B cell (primary cell): Measurements from ENCODE around the gene SULT1C4. TPM values are rescaled to one million over a fixed set of nuclear protein-coding genes. Genes with fewer than 3 reads are reported as not detected.

ENCODE experiments used
- ATAC-seq: fragments of 200-7000 bp; cut with Tn5 transposase; one replicate; pipeline ENCODE4 v1.10.0; 2021; ENCODE audit warnings: low read depth, mild to moderate bottlenecking, moderate number of reproducible peaks, moderate library complexity
- CTCF ChIA-PET: fragments of 350-600 bp; sonication (Branson Sonifier 250); formaldehyde crosslinking; loops from one replicate; lab custom pipeline; 2021; ENCODE audit warnings: antibody characterized with exemption, inconsistent platforms; lab: Charles Lee
- POLR2A ChIA-PET: fragments of 350-600 bp; sonication (Branson Sonifier 250); formaldehyde crosslinking; loops from one replicate; lab custom pipeline; 2021; ENCODE audit warnings: antibody characterized with exemption; lab: Charles Lee
- DNase-seq: peaks from one replicate; pipeline ENCODE4 v3.0.0; 2013
- H2AFZ ChIP-seq: 2 replicates; pipeline ENCODE4 v1.6.1; 2012; ENCODE audit warnings: mild to moderate bottlenecking, low read depth, low read length; ENCODE audit not compliant: insufficient read depth, poor library complexity, severe bottlenecking
- H3K27ac ChIP-seq, 2 donors: 1 replicate in 1 of 2; 2 replicates in 1 of 2; pipeline ENCODE4 v1.5.1; 2012 to 2013; ENCODE audit warnings: low read length in 2 of 2, mild to moderate bottlenecking in 2 of 2, moderate library complexity in 1 of 2
- H3K27me3 ChIP-seq, 4 experiments: fragments of 200-600 bp in 1 of 4; sonication (generic) in 1 of 4; replicated peaks in 1 of 4; 1 replicate in 2 of 4; 2 replicates in 2 of 4; pipeline versions ENCODE4 v1.6.1 to v1.7.0; 2013 to 2016; ENCODE audit warnings: low read length in 3 of 4, mild to moderate bottlenecking in 2 of 4, mixed read lengths in 1 of 4, moderate library complexity in 1 of 4; ENCODE audit not compliant: insufficient read depth in 4 of 4, control insufficient read depth in 3 of 4; ENCODE audit errors: control extremely low read depth in 1 of 4
- H3K36me3 ChIP-seq, 2 experiments: replicated peaks in 1 of 2; 1 replicate in 1 of 2; 2 replicates in 1 of 2; pipeline versions ENCODE4 v1.6.1 to v1.7.1; 2013; ENCODE audit warnings: low read length in 1 of 2; ENCODE audit not compliant: insufficient read depth in 2 of 2, control insufficient read depth in 1 of 2; ENCODE audit errors: control extremely low read depth in 1 of 2, extremely low read depth in 1 of 2
- H3K4me1 ChIP-seq, 2 donors: fragments of 200-600 bp in 1 of 2; sonication (generic) in 1 of 2; 1 replicate in 1 of 2; 2 replicates in 1 of 2; pipeline versions ENCODE4 v1.5.1 to v1.6.1; 2013 to 2017; ENCODE audit warnings: low read length in 2 of 2; ENCODE audit not compliant: control insufficient read depth in 2 of 2, insufficient read depth in 2 of 2
- H3K4me2 ChIP-seq: replicated peaks from 2 replicates; pipeline ENCODE3; 2012; ENCODE audit warnings: mild to moderate bottlenecking, low read depth, low read length; ENCODE audit not compliant: poor library complexity, severe bottlenecking
- H3K4me3 ChIP-seq, 5 experiments: fragments of 200-600 bp in 1 of 5; sonication (generic) in 1 of 5; 1 replicate in 3 of 5; 2 replicates in 2 of 5; pipeline versions ENCODE4 v1.5.1 to v1.7.0; 2011 to 2016; ENCODE audit warnings: low read length in 4 of 5, mild to moderate bottlenecking in 4 of 5, low read depth in 2 of 5, control low read depth in 1 of 5, moderate library complexity in 1 of 5; ENCODE audit not compliant: insufficient read depth in 1 of 5; ENCODE audit errors: control extremely low read depth in 1 of 5, extremely low read depth in 1 of 5
- H3K79me2 ChIP-seq: fragments of 200-600 bp; sonication (generic); one replicate; pipeline ENCODE4 v1.6.0; 2016; ENCODE audit warnings: low read length; ENCODE audit not compliant: control insufficient read depth, insufficient read depth
- H3K9ac ChIP-seq: fragments of 200-600 bp; sonication (generic); 2 replicates; pipeline ENCODE4 v1.6.1; 2017; ENCODE audit warnings: mild to moderate bottlenecking, low read length, moderate library complexity
- H3K9me3 ChIP-seq, 3 donors: one replicate each; pipeline versions ENCODE4 v1.6.1 to v1.7.1; 2013; ENCODE audit warnings: low read length in 2 of 3; ENCODE audit not compliant: control insufficient read depth in 2 of 3, insufficient read depth in 1 of 3; ENCODE audit errors: control extremely low read depth in 1 of 3
- H4K20me1 ChIP-seq: 2 replicates; pipeline ENCODE4 v1.6.0; 2012; ENCODE audit warnings: mild to moderate bottlenecking, low read length; ENCODE audit not compliant: insufficient read depth, control insufficient read depth, poor library complexity, severe bottlenecking
- H3K27ac Mint-ChIP-seq: one replicate; pipeline ENCODE4 v1.8.0; 2021; ENCODE audit warnings: mixed read lengths
- H3K27me3 Mint-ChIP-seq: one replicate; pipeline ENCODE4 v1.8.0; 2021; ENCODE audit warnings: mixed read lengths
- H3K4me1 Mint-ChIP-seq: one replicate; pipeline ENCODE4 v1.8.0; 2021; ENCODE audit warnings: mixed read lengths
- H3K4me3 Mint-ChIP-seq: one replicate; pipeline ENCODE4 v1.8.0; 2021; ENCODE audit warnings: mixed read lengths
- H3K9me3 Mint-ChIP-seq: one replicate; pipeline ENCODE4 v1.8.0; 2022; ENCODE audit warnings: mixed read lengths; ENCODE audit not compliant: insufficient read depth
- EZH2 ChIP-seq: IDR thresholded peaks from 2 replicates; pipeline ENCODE4 v1.6.1; 2012; ENCODE audit warnings: borderline replicate concordance, low read depth, mild to moderate bottlenecking, moderate library complexity, low read length; ENCODE audit not compliant: insufficient read depth, poor library complexity, severe bottlenecking
- WGBS: methylation state at CpG from one replicate; pipeline ENCODE4 v1.1.5; 2013; ENCODE audit warnings: missing lambda C conversion rate; ENCODE audit not compliant: insufficient coverage; 5-methylcytosine and 5-hydroxymethylcytosine counted together
- intact Hi-C: fragments of 100-400 bp; cut with micrococcal nuclease; formaldehyde crosslinking; loops from one replicate; pipeline ENCODE4 v1.10.0; 2022
- polyA plus RNA-seq: library from polyadenylated mRNA; depleted of rRNA; stranded (reverse); fragments of >200 nt; gene quantifications from 2 replicates; pipeline ENCODE4 v1.2.3, GENCODE V29; 2012
- total RNA-seq, 2 donors: library from RNA; stranded (reverse); fragments of 120-200 nt in 1 of 2; gene quantifications; 1 replicate in 1 of 2; 2 replicates in 1 of 2; pipeline versions ENCODE4 v1.2.3 to v1.2.4, GENCODE V29; 2013 to 2022
- TF ChIP-seq, protein P1 (sequence below): fragments of 200-600 bp; IDR thresholded peaks from one replicate; pipeline ENCODE4 v1.8.0; 2022; ENCODE audit warnings: antibody characterized with exemption, mild to moderate bottlenecking

SULT1C4 gene
- total and polyA plus RNA-seq, 2 donors (not counting 1 experiment from before 2014, with no cell fraction given), result not detected

DNA sequence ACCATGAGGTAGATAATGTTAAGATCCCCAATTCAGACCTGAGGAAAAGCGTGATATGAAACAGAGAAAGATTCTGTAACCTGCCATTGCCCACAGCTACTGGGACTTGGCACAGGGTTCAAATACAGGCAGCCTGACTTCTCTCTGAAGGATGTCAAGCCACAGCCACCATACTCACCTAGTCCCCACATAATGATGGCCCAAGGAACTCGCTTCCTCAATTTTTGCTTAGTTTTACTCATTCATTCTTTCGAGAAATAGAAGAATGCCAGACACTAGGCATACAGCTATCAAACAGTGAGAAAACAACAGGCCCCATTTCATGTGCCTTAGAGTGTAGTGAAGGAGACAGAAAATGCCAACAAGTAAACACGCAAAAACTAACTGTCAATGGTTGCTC, 980 bp upstream of the SULT1C4 start:
- CTCF ChIA-PET, result no interaction called here
- H3K4me2 ChIP-seq, result no peak overlapping the region
- H3K4me3 ChIP-seq, result no peak overlapping the region
- intact Hi-C loops, result no loop called here
- no peaks in the 10 kb centered on the region for H3K4me1 ChIP-seq
- Mint-ChIP-seq H3K27me3 (peaks cover 11% of the 10 kb centered on the region), H3K4me3 (no peak overlapping the region), H3K4me1 (no peaks in the 10 kb centered on the region), H3K27ac (no peak overlapping the region), H3K9me3 (no peaks in the 10 kb centered on the region)
- DNase-seq, result no peak
- H3K36me3 ChIP-seq, result no peaks in the 10 kb centered on the region
- H3K9ac ChIP-seq, result no peak overlapping the region
- 100% methylated on average over 2 of the region's 4 CpGs for WGBS
- no peaks in the 10 kb centered on the region for H4K20me1 ChIP-seq
- no peaks in the 10 kb centered on the region for H3K27me3 ChIP-seq
- no peaks in the 10 kb centered on the region for H3K79me2 ChIP-seq
- no peak for TF ChIP-seq EZH2
- TF ChIP-seq, protein P1, sequence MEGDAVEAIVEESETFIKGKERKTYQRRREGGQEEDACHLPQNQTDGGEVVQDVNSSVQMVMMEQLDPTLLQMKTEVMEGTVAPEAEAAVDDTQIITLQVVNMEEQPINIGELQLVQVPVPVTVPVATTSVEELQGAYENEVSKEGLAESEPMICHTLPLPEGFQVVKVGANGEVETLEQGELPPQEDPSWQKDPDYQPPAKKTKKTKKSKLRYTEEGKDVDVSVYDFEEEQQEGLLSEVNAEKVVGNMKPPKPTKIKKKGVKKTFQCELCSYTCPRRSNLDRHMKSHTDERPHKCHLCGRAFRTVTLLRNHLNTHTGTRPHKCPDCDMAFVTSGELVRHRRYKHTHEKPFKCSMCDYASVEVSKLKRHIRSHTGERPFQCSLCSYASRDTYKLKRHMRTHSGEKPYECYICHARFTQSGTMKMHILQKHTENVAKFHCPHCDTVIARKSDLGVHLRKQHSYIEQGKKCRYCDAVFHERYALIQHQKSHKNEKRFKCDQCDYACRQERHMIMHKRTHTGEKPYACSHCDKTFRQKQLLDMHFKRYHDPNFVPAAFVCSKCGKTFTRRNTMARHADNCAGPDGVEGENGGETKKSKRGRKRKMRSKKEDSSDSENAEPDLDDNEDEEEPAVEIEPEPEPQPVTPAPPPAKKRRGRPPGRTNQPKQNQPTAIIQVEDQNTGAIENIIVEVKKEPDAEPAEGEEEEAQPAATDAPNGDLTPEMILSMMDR, result no peak
- H3K27ac ChIP-seq, result no peak overlapping the region
- no peaks in the 10 kb centered on the region for H3K9me3 ChIP-seq
- POLR2A ChIA-PET, result no interaction called here
- no peak overlapping the region for H2AFZ ChIP-seq
- no peak for ATAC-seq

DNA sequence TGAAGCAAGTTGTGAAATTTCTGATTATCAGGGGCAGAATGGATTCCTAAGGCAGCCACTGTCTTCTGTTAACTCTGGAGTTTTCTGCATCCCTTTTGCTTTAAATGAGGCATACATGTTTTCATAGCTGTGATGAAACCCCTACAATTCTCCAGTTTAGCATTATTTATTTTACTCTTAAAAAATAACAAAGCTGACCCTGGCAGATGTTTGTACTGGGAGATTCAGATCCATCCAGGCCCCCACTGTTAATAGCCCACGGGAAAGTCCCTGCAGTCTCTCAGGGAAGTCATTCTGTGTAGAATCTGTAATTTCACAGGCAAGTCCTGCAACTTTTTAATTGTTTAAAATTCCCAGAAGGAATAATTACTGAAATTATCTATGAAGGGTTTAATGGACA, 353 bp upstream of the SULT1C4 start:
- POLR2A ChIA-PET, result no interaction called here
- Histone ChIP-seq H3K9me3 (no peaks in the 10 kb centered on the region), H3K27me3 (no peaks in the 10 kb centered on the region), H3K4me3 (no peak overlapping the region), H4K20me1 (no peaks in the 10 kb centered on the region), H3K9ac (no peak overlapping the region), H3K36me3 (no peaks in the 10 kb centered on the region), H3K27ac (no peak overlapping the region), H3K4me2 (peak overlapping the region; percentile 40), H3K79me2 (no peaks in the 10 kb centered on the region), H2AFZ (peak overlapping the region; percentile 24), H3K4me1 (no peaks in the 10 kb centered on the region)
- H3K9me3 Mint-ChIP-seq, result no peaks in the 10 kb centered on the region
- H3K27ac Mint-ChIP-seq, result no peak overlapping the region
- no peak for DNase-seq
- H3K4me1 Mint-ChIP-seq, result no peaks in the 10 kb centered on the region
- intact Hi-C loops, result no loop called here
- H3K27me3 Mint-ChIP-seq, result peaks cover 11% of the 10 kb centered on the region
- CTCF ChIA-PET, result no interaction called here
- no peak overlapping the region for H3K4me3 Mint-ChIP-seq
- TF ChIP-seq EZH2, result no peak
- TF ChIP-seq, protein P1, result no peak
- 60% methylated on average over 1 of the region's 1 CpG for WGBS
- no peak for ATAC-seq
